ENCODE data around the gene LTBP1. TPM values are rescaled to one million over a fixed set of nuclear protein-coding genes. Genes with fewer than 3 reads are reported as not detected.

Gene LTBP1
- total RNA-seq, 1 donor from 2014 or later: 29.7 TPM

DNA sequence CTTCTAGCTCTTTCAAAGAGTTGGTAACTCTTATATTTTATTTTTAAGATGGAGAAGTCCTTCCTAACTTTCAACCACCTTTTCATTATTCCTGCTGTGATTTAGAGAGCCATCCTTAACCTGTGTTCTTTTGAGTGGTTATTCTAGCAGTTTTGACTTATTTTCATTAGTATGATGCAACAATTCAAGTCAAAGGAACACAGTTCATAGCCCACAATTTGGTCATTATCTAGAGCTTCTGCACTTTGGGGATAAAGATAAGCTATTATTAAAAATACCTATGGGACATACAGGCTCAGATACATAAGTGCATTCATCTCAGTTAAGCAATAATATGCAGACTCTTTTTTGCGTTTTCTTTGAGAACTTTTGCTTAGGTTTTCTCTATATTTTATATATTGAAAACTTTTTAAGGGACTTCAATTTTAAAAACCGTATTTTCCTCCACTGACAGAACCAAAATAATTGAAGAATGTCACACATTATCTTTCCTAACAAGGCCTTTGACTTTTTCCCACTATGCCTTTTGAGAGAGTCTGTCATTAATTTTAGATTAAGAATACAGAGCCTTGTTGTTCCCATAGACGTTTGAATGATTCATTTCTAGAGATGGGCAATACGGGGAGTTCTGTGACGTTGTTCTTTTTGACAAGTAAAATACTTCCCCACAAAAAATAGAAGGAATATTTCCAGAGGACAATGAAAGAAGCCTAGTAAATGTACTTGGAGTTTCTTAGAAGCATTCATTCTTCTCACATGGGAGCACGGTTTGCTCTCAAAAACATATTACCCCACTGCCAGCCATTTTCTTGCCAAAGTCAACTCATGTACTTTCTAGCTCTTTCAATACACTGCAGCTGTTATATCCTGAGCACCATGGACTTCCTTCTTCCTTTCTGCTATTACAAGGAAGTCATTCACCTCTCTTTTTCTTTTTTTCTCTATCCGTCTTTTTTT, 486.8 kb downstream of the LTBP1 start:
- peaks cover 12% of the 10 kb centered on the region for H3K4me1 ChIP-seq (ENCODE audit: insufficient read depth, low read length)
- H3K27ac Mint-ChIP-seq (ENCODE audit: unreplicated experiment): no peak overlapping the region
- no peaks in the 10 kb centered on the region for H3K27me3 ChIP-seq (ENCODE audit: insufficient read depth, low read length)
- H3K4me1 Mint-ChIP-seq (ENCODE audit: low read depth, unreplicated experiment): peaks cover 10% of the 10 kb centered on the region
- H3K4me3 ChIP-seq (ENCODE audit: insufficient read depth, low read depth, low read length): no peak overlapping the region
- H3K36me3 ChIP-seq (ENCODE audit: insufficient read depth, low read length): no peaks in the 10 kb centered on the region
- H3K36me3 Mint-ChIP-seq (ENCODE audit: low read depth, unreplicated experiment): peaks cover 2% of the 10 kb centered on the region
- no peaks in the 10 kb centered on the region for H4K20me1 ChIP-seq (ENCODE audit: insufficient read depth, low read length)
- peaks cover 3% of the 10 kb centered on the region for H3K27me3 Mint-ChIP-seq (ENCODE audit: low read depth, unreplicated experiment)
- H3K27ac ChIP-seq (ENCODE audit: low read depth, low read length): no peak overlapping the region
- TF ChIP-seq, protein P1, sequence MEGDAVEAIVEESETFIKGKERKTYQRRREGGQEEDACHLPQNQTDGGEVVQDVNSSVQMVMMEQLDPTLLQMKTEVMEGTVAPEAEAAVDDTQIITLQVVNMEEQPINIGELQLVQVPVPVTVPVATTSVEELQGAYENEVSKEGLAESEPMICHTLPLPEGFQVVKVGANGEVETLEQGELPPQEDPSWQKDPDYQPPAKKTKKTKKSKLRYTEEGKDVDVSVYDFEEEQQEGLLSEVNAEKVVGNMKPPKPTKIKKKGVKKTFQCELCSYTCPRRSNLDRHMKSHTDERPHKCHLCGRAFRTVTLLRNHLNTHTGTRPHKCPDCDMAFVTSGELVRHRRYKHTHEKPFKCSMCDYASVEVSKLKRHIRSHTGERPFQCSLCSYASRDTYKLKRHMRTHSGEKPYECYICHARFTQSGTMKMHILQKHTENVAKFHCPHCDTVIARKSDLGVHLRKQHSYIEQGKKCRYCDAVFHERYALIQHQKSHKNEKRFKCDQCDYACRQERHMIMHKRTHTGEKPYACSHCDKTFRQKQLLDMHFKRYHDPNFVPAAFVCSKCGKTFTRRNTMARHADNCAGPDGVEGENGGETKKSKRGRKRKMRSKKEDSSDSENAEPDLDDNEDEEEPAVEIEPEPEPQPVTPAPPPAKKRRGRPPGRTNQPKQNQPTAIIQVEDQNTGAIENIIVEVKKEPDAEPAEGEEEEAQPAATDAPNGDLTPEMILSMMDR (IDR thresholded peaks at IDR 0.05; ENCODE audit: insufficient read depth, low read depth, low read length): no peak
- no peak for TF ChIP-seq EZH2 (IDR thresholded peaks at IDR 0.05; ENCODE audit: insufficient read depth, low read length)
- H3K79me2 ChIP-seq (ENCODE audit: insufficient read depth, low read length): no peaks in the 10 kb centered on the region
- no peak overlapping the region for H3K4me3 Mint-ChIP-seq (ENCODE audit: unreplicated experiment)
- H3K9me3 Mint-ChIP-seq (ENCODE audit: unreplicated experiment): peaks cover 2% of the 10 kb centered on the region
- FAIRE-seq (no peak), DNase-seq (ENCODE audit: low read depth) (no peak)
- no peaks in the 10 kb centered on the region for H3K9me3 ChIP-seq (ENCODE audit: insufficient read depth, low read depth, low read length)
- H3K4me2 ChIP-seq (ENCODE audit: low read length): no peak overlapping the region
- H2AFZ ChIP-seq (ENCODE audit: low read depth, low read length): no peak overlapping the region
- no peak overlapping the region for H3K9ac ChIP-seq (ENCODE audit: low read length)

DNA sequence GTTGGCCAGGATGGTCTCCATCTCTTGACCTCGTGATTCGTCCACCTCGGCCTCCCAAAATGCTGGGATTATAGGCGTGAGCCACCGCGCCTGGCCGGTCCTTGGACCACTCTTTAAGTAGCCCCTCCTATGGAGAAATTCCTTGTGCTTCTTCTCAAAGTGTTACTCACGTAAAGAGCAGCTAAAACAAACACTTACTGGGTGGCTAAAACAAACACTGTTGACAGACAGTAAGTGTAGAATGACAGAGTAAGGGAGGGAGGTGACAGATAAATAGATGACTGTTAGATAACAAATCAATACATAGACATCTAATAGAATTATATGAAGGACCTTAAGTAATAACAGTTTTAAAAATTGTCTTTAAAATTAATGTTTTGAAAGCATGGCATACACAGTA, 488.8 kb downstream of the LTBP1 start:
- FAIRE-seq: no peak
- Mint-ChIP-seq H3K9me3 (ENCODE audit: unreplicated experiment) (peaks cover 2% of the 10 kb centered on the region), H3K27ac (ENCODE audit: unreplicated experiment) (no peak overlapping the region), H3K36me3 (ENCODE audit: low read depth, unreplicated experiment) (no peaks in the 10 kb centered on the region), H3K4me3 (ENCODE audit: unreplicated experiment) (no peak overlapping the region), H3K4me1 (ENCODE audit: low read depth, unreplicated experiment) (peaks cover 10% of the 10 kb centered on the region), H3K27me3 (ENCODE audit: low read depth, unreplicated experiment) (peaks cover 3% of the 10 kb centered on the region)
- no peak overlapping the region for H3K4me2 ChIP-seq (ENCODE audit: low read length)
- no peak overlapping the region for H3K27ac ChIP-seq (ENCODE audit: low read depth, low read length)
- no peaks in the 10 kb centered on the region for H4K20me1 ChIP-seq (ENCODE audit: insufficient read depth, low read length)
- H3K79me2 ChIP-seq (ENCODE audit: insufficient read depth, low read length): no peaks in the 10 kb centered on the region
- H3K4me1 ChIP-seq (ENCODE audit: insufficient read depth, low read length): peaks cover 12% of the 10 kb centered on the region
- no peak for DNase-seq (ENCODE audit: low read depth)
- TF ChIP-seq EZH2 (IDR thresholded peaks at IDR 0.05; ENCODE audit: insufficient read depth, low read length): no peak
- TF ChIP-seq, protein P1 (IDR thresholded peaks at IDR 0.05; ENCODE audit: insufficient read depth, low read depth, low read length): no peak
- H3K9me3 ChIP-seq (ENCODE audit: insufficient read depth, low read depth, low read length): no peaks in the 10 kb centered on the region
- no peak overlapping the region for H3K4me3 ChIP-seq (ENCODE audit: insufficient read depth, low read depth, low read length)
- H2AFZ ChIP-seq (ENCODE audit: low read depth, low read length): no peak overlapping the region
- no peaks in the 10 kb centered on the region for H3K27me3 ChIP-seq (ENCODE audit: insufficient read depth, low read length)
- no peaks in the 10 kb centered on the region for H3K36me3 ChIP-seq (ENCODE audit: insufficient read depth, low read length)
- no peak overlapping the region for H3K9ac ChIP-seq (ENCODE audit: low read length)

DNA sequence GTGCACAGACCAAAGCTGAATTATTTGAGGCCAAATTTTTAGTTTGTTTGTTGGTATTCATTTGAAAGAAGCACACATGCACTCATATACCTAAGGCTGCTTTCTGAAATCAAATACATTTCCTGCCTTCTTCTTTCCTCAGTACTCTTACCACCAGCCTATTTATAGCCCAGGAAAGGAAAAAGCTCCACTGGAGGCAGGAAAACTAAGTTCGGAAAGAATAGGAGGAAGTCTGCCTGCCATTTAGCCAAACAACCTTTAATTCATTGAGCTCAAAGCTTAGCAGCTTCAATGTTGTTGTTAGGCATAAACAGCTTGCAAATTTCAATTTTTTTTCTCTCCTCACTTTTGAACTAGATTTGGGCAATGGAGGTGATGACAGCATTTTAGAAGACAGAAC, 489.3 kb downstream of the LTBP1 start:
- H3K27ac Mint-ChIP-seq (ENCODE audit: unreplicated experiment): no peak overlapping the region
- no peak overlapping the region for H2AFZ ChIP-seq (ENCODE audit: low read depth, low read length)

More for the DNA sequence above, 489.3 kb downstream of the LTBP1 start:
- H3K27ac ChIP-seq (ENCODE audit: low read depth, low read length): no peak overlapping the region
- Mint-ChIP-seq H3K9me3 (ENCODE audit: unreplicated experiment) (peaks cover 2% of the 10 kb centered on the region), H3K4me3 (ENCODE audit: unreplicated experiment) (no peak overlapping the region), H3K36me3 (ENCODE audit: low read depth, unreplicated experiment) (no peaks in the 10 kb centered on the region), H3K4me1 (ENCODE audit: low read depth, unreplicated experiment) (peaks cover 10% of the 10 kb centered on the region), H3K27me3 (ENCODE audit: low read depth, unreplicated experiment) (no peaks in the 10 kb centered on the region)
- no peaks in the 10 kb centered on the region for H3K36me3 ChIP-seq (ENCODE audit: insufficient read depth, low read length)
- H3K4me2 ChIP-seq (ENCODE audit: low read length): peak overlapping the region; percentile 9
- DNase-seq (ENCODE audit: low read depth): no peak
- H3K4me1 ChIP-seq (ENCODE audit: insufficient read depth, low read length): peaks cover 12% of the 10 kb centered on the region
- H3K79me2 ChIP-seq (ENCODE audit: insufficient read depth, low read length): no peaks in the 10 kb centered on the region
- no peaks in the 10 kb centered on the region for H3K27me3 ChIP-seq (ENCODE audit: insufficient read depth, low read length)
- no peak overlapping the region for H3K4me3 ChIP-seq (ENCODE audit: insufficient read depth, low read depth, low read length)
- no peaks in the 10 kb centered on the region for H4K20me1 ChIP-seq (ENCODE audit: insufficient read depth, low read length)
- H3K9me3 ChIP-seq (ENCODE audit: insufficient read depth, low read depth, low read length): no peaks in the 10 kb centered on the region
- H3K9ac ChIP-seq (ENCODE audit: low read length): no peak overlapping the region
- FAIRE-seq: peak; percentile 41
- TF ChIP-seq, protein P1 (IDR thresholded peaks at IDR 0.05; ENCODE audit: insufficient read depth, low read depth, low read length): no peak
- no peak for TF ChIP-seq EZH2 (IDR thresholded peaks at IDR 0.05; ENCODE audit: insufficient read depth, low read length)

All from astrocyte (in vitro differentiated cells and primary cell).